ENCODE results near the gene DDX11. TPM values are rescaled to one million over a fixed set of nuclear protein-coding genes. Genes with fewer than 3 reads are reported as not detected.
"Not testable (repeated sequence)": the region's sequence is repeated elsewhere in the genome, so short reads cannot be mapped to it uniquely, and the experiment has no call there.

The DDX11 gene
- polyA plus RNA-seq, 4 donors, result 25.9 to 94.6 (median 55.8) TPM

DNA sequence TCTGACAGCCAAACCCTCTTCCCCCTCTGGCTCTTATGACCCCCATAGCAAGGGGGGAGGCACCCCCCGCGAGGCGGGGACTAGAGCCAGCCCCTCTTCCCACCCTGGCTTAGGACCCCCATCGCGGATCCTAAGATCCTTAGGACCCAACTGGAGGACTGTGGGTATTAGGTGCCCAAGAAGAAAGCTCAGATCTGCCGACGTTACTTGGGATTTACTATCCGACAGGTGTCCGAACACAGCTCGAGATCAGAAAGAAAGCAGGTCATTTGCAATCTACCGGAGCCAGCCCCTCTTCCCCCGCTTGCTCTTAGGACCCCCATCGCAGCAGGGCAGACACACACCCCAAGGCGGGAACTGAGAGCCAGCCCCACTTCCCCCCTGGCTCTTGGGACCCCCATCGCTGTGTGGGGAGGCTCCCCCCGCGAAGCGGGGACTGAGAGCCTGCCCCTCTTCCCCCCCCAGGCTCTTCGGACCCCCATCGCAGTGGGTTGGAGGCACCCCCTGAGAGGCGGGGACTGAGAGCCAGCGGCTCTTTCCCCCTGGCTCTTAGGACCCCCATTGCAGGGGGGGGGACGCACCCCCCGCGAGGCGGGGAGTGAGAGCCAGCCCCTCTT lies 46.8 kb downstream of the DDX11 start:
- DNase-seq (ENCODE audit: low read depth in 4 of 4, low spot score in 2 of 4), result no peak

- not testable (repeated sequence) for DNase-seq (ENCODE audit: low read depth in 4 of 4, low spot score in 2 of 4)
Observed at GRCh38 chr12:31121022-31121728, 47.5 kb downstream of the DDX11 start.

GRCh38 chr12:31122481-31122880 lies 48.8 kb downstream of the DDX11 start:
- DNase-seq (ENCODE audit: low read depth in 4 of 4, low spot score in 2 of 4), result no peak

DNA sequence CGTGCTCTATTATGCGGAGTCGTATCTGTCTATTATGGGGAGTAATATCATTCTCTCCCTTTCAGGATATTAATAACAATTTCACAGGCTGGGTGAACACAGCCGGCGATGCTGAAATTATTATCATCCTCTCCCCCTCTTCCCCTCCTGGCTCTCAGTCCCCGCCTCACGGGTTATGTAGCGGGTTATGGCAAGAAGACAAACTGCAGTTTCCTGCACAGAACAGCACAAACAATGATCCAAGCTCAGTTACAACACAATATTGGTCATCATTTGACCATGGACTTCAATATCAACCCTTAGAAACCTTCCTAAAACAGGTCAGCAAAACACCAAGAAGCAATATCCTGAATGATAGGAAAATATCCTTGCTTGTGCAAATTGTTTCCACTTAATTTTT lies 50.5 kb downstream of the DDX11 start:
- not testable (repeated sequence) for DNase-seq (ENCODE audit: low read depth in 4 of 4, low spot score in 2 of 4)

- not testable (repeated sequence) for DNase-seq (ENCODE audit: low read depth in 4 of 4, low spot score in 2 of 4)
Observed at GRCh38 chr12:31125171-31125570, 51.5 kb downstream of the DDX11 start.

- not testable (repeated sequence) for DNase-seq (ENCODE audit: low read depth in 4 of 4, low spot score in 2 of 4)
Observed at GRCh38 chr12:31127209-31127848, 53.7 kb downstream of the DDX11 start.

GRCh38 chr12:31136581-31136980 lies 62.9 kb downstream of the DDX11 start:
- not testable (repeated sequence) for DNase-seq (ENCODE audit: low read depth in 4 of 4, low spot score in 2 of 4)

DNA sequence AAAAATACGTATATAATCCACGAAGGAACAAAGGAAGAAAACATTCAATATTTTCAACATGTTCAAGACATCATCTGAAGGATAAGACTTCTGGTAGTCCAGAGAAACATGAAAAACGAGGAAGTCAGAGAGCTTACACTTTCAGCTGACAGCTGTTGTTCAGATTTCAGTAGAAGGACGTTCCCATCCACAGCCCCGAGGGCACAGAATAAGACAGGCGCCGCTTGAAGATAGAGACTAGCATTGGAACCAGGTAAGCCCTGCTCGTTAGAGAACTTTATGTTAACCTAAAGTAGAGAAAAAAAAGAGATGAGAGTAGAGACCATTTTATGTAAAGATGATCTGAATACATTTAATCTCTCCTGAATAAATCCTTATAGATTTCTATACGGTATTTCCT lies 71.1 kb downstream of the DDX11 start:
- DNase-seq (ENCODE audit: low read depth in 4 of 4, low spot score in 2 of 4), result not testable (repeated sequence)

DNA sequence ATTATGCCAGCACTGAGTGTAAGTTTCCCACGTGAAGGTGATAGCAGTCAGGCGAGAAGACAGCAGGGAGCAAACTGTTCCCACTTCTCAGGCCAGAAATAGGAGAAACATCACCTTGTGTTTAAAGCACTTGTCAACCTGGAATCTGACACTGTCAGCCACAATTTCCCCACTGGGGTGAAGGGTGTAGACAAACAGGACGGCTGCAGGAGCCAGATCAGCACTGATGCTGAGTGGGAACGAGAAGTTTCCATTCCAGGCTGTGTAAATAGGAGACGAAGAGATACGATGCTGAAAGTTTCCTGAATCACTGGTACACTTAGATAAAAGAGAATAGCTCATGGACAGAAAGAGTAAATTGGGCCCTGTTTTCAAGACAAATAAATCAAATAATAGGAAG lies 71.6 kb downstream of the DDX11 start:
- not testable (repeated sequence) for DNase-seq (ENCODE audit: low read depth in 4 of 4, low spot score in 2 of 4)

DNA sequence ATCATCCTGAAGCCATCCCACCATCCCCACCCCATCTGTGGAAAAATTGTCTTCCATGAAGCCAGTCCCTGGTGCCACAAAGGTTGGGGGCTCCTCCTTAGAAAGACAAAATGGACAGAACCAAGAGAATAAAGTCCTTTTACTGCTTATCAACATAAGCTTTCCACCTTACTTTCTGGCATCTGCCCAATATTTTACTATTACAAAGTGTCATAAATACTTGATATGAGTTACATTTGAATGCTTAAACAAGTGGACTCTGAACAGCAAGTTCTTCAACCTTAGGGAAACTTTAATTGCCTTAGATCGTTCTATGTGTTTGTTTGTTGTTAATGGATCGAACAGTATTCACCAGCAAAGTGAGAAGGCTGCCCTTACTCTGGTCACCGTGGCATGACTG lies 73.8 kb downstream of the DDX11 start:
- DNase-seq (ENCODE audit: low read depth in 4 of 4, low spot score in 2 of 4), result not testable (repeated sequence)

DNA sequence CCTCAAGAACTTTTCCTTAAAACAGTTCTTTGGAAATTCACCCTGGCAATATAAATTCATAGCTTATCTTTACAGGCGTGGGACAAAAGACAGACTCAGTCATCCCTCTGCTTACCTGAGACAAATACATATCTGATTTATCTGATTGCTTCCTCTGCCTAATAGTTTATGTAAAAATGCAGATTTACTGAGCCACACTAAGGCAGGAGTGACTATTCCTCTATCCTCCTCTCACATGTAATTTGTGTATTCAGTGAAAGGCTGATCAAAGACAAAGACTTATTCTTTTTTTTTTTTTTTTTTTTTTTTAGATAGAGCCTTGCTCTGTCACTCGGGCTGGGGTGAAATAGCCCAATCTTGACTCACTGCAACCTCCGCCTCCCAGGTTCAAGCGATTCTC lies 77.1 kb downstream of the DDX11 start:
- DNase-seq (ENCODE audit: low read depth in 4 of 4, low spot score in 2 of 4), result not testable (repeated sequence)

Other genes with a start within 250 kb of the DDX11 start
- gene TSPAN11, start 147.1 kb upstream of the DDX11 start, polyA plus RNA-seq (ENCODE audit: insufficient read length in 4 of 4), result 1 to 10 TPM; 4.1 to 6.0 (median 5.3) TPM